Stimulated activated naive B cell treated with anti-CD40 and anti-IgM and Interleukin-4, amounts not matched to agents 10 μg/mL and 1 μg/mL and 100 μg/mL, for 72 hours (primary cell): ENCODE data around the gene BGN.

Experiments used
- ATAC-seq, 2 donors: fragments of 150-1000 bp; cut with Tn5 transposase; replicated peaks; 2 replicates each; pipeline ENCODE4 v1.10.0; 2021; ENCODE audit warnings: moderate library complexity in 1 of 2
- DNase-seq: peaks from one replicate; pipeline ENCODE4 v3.0.0; 2021
- H3K27ac Mint-ChIP-seq: one replicate; pipeline ENCODE4 v1.8.0; 2022; ENCODE audit warnings: mild to moderate bottlenecking, mixed read lengths
- H3K27me3 Mint-ChIP-seq, 2 donors: one replicate each; pipeline ENCODE4 v1.8.0; 2022; ENCODE audit warnings: mixed read lengths in 2 of 2
- H3K36me3 Mint-ChIP-seq, 2 donors: one replicate each; pipeline ENCODE4 v1.8.0; 2022; ENCODE audit warnings: mixed read lengths in 2 of 2, mild to moderate bottlenecking in 1 of 2
- H3K4me1 Mint-ChIP-seq, 2 donors: one replicate each; pipeline ENCODE4 v1.8.0; 2022; ENCODE audit warnings: mixed read lengths in 2 of 2, mild to moderate bottlenecking in 1 of 2
- H3K4me3 Mint-ChIP-seq, 2 donors: one replicate each; pipeline ENCODE4 v1.8.0; 2022; ENCODE audit warnings: mild to moderate bottlenecking in 2 of 2, mixed read lengths in 2 of 2, moderate library complexity in 1 of 2
- H3K9me3 Mint-ChIP-seq, 2 donors: one replicate each; pipeline ENCODE4 v1.8.0; 2022; ENCODE audit warnings: mixed read lengths in 2 of 2, mild to moderate bottlenecking in 1 of 2

The BGN gene

GRCh38 chrX:153499341-153499740, 4.6 kb downstream of the BGN start:
- H3K4me3 Mint-ChIP-seq: no peak overlapping the region
- H3K9me3 Mint-ChIP-seq: peaks cover 0 to 8% of the 10 kb centered on the region in 2 donors
- H3K36me3 Mint-ChIP-seq: no peaks in the 10 kb centered on the region
- no peak overlapping the region for H3K27ac Mint-ChIP-seq
- H3K27me3 Mint-ChIP-seq: peaks cover 11 to 20% of the 10 kb centered on the region in 2 donors
- H3K4me1 Mint-ChIP-seq: peaks cover 3 to 6% of the 10 kb centered on the region in 2 donors
- ATAC-seq: no peak
- no peak for DNase-seq

- Mint-ChIP-seq H3K27ac (no peak overlapping the region), H3K9me3 (peaks cover 0 to 8% of the 10 kb centered on the region in 2 donors), H3K27me3 (peaks cover 12 to 17% of the 10 kb centered on the region in 2 donors), H3K4me1 (peaks cover 3 to 5% of the 10 kb centered on the region in 2 donors), H3K4me3 (no peak overlapping the region), H3K36me3 (no peaks in the 10 kb centered on the region)
- DNase-seq: no peak
- no peak for ATAC-seq
Observed at GRCh38 chrX:153499876-153500275, 5.1 kb downstream of the BGN start.

GRCh38 chrX:153500676-153501280, 6.0 kb downstream of the BGN start:
- Mint-ChIP-seq H3K4me1 (peaks cover 0 to 3% of the 10 kb centered on the region in 2 donors), H3K36me3 (no peaks in the 10 kb centered on the region), H3K9me3 (peaks cover 0 to 8% of the 10 kb centered on the region in 2 donors), H3K27ac (no peak overlapping the region), H3K27me3 (peaks cover 8 to 11% of the 10 kb centered on the region in 2 donors), H3K4me3 (no peak overlapping the region)
- DNase-seq: no peak
- ATAC-seq: no peak

- Mint-ChIP-seq H3K36me3 (no peaks in the 10 kb centered on the region), H3K4me3 (no peak overlapping the region), H3K27ac (no peak overlapping the region), H3K27me3 (peaks cover 6 to 11% of the 10 kb centered on the region in 2 donors), H3K4me1 (peaks cover 0 to 3% of the 10 kb centered on the region in 2 donors), H3K9me3 (peaks cover 0 to 8% of the 10 kb centered on the region in 2 donors)
- DNase-seq (no peak), ATAC-seq (no peak)
Observed at GRCh38 chrX:153501530-153501929, 6.8 kb downstream of the BGN start.

GRCh38 chrX:153502131-153502530, 7.4 kb downstream of the BGN start:
- DNase-seq: no peak
- peaks cover 2 to 3% of the 10 kb centered on the region in 2 donors for H3K4me1 Mint-ChIP-seq
- no peak for ATAC-seq
- no peaks in the 10 kb centered on the region for H3K36me3 Mint-ChIP-seq
- H3K27me3 Mint-ChIP-seq: peaks cover 11 to 16% of the 10 kb centered on the region in 2 donors
- no peak overlapping the region for H3K27ac Mint-ChIP-seq
- H3K9me3 Mint-ChIP-seq: peaks cover 0 to 8% of the 10 kb centered on the region in 2 donors
- H3K4me3 Mint-ChIP-seq: no peak overlapping the region

GRCh38 chrX:153502796-153503195, 8.0 kb downstream of the BGN start:
- no peaks in the 10 kb centered on the region for H3K36me3 Mint-ChIP-seq
- H3K27ac Mint-ChIP-seq: no peak overlapping the region
- H3K27me3 Mint-ChIP-seq: peaks cover 9 to 15% of the 10 kb centered on the region in 2 donors
- DNase-seq: no peak
- no peak overlapping the region for H3K4me3 Mint-ChIP-seq
- ATAC-seq: no peak
- peaks cover 4 to 7% of the 10 kb centered on the region in 2 donors for H3K4me1 Mint-ChIP-seq
- peaks cover 0 to 8% of the 10 kb centered on the region in 2 donors for H3K9me3 Mint-ChIP-seq

GRCh38 chrX:153504445-153505016, 9.8 kb downstream of the BGN start:
- no peak overlapping the region for H3K4me3 Mint-ChIP-seq
- H3K27me3 Mint-ChIP-seq: peaks cover 5 to 16% of the 10 kb centered on the region in 2 donors
- DNase-seq (no peak), ATAC-seq (no peak)
- peaks cover 7 to 9% of the 10 kb centered on the region in 2 donors for H3K4me1 Mint-ChIP-seq
- H3K27ac Mint-ChIP-seq: no peak overlapping the region
- peaks cover 0 to 1% of the 10 kb centered on the region in 2 donors for H3K36me3 Mint-ChIP-seq
- H3K9me3 Mint-ChIP-seq: peaks cover 0 to 8% of the 10 kb centered on the region in 2 donors

- ATAC-seq: no peak
Observed at GRCh38 chrX:153505361-153505760, 10.6 kb downstream of the BGN start.

GRCh38 chrX:153507484-153508178, 12.9 kb downstream of the BGN start:
- Mint-ChIP-seq H3K4me3 (peak overlapping the region in 1 of 2 donors; percentile 56), H3K9me3 (no peaks in the 10 kb centered on the region), H3K27ac (no peak overlapping the region), H3K4me1 (peaks cover 3 to 9% of the 10 kb centered on the region in 2 donors), H3K27me3 (peaks cover 5 to 16% of the 10 kb centered on the region in 2 donors), H3K36me3 (peaks cover 0 to 1% of the 10 kb centered on the region in 2 donors)
- DNase-seq (peak; percentile 67), ATAC-seq (peak; percentile 99)

More at GRCh38 chrX:153505361-153505760, 10.6 kb downstream of the BGN start:
- Mint-ChIP-seq H3K27ac (no peak overlapping the region), H3K36me3 (peaks cover 0 to 1% of the 10 kb centered on the region in 2 donors), H3K27me3 (peaks cover 5 to 16% of the 10 kb centered on the region in 2 donors), H3K4me1 (peaks cover 7 to 9% of the 10 kb centered on the region in 2 donors), H3K4me3 (no peak overlapping the region), H3K9me3 (peaks cover 0 to 7% of the 10 kb centered on the region in 2 donors)
- no peak for DNase-seq

- Mint-ChIP-seq H3K27me3 (peaks cover 5 to 16% of the 10 kb centered on the region in 2 donors), H3K9me3 (no peaks in the 10 kb centered on the region), H3K4me1 (peaks cover 3 to 9% of the 10 kb centered on the region in 2 donors), H3K36me3 (peaks cover 0 to 1% of the 10 kb centered on the region in 2 donors), H3K4me3 (no peak overlapping the region), H3K27ac (no peak overlapping the region)
- ATAC-seq (no peak), DNase-seq (no peak)
Observed at GRCh38 chrX:153509592-153509991, 14.8 kb downstream of the BGN start.

GRCh38 chrX:153510383-153510782, 15.6 kb downstream of the BGN start:
- H3K4me3 Mint-ChIP-seq: no peak overlapping the region
- peaks cover 5 to 10% of the 10 kb centered on the region in 2 donors for H3K27me3 Mint-ChIP-seq
- H3K36me3 Mint-ChIP-seq: peaks cover 0 to 1% of the 10 kb centered on the region in 2 donors
- no peak overlapping the region for H3K27ac Mint-ChIP-seq
- no peaks in the 10 kb centered on the region for H3K9me3 Mint-ChIP-seq
- DNase-seq (no peak), ATAC-seq (no peak)
- H3K4me1 Mint-ChIP-seq: peaks cover 3 to 9% of the 10 kb centered on the region in 2 donors

GRCh38 chrX:153511784-153512500, 17.2 kb downstream of the BGN start:
- Mint-ChIP-seq H3K36me3 (peaks cover 0 to 1% of the 10 kb centered on the region in 2 donors), H3K27ac (no peak overlapping the region), H3K4me1 (peaks cover 8 to 9% of the 10 kb centered on the region in 2 donors), H3K27me3 (peaks cover 12 to 13% of the 10 kb centered on the region in 2 donors), H3K4me3 (no peak overlapping the region), H3K9me3 (no peaks in the 10 kb centered on the region)
- DNase-seq (no peak), ATAC-seq (no peak)

- Mint-ChIP-seq H3K27ac (no peak overlapping the region), H3K9me3 (no peaks in the 10 kb centered on the region), H3K4me1 (peaks cover 5 to 8% of the 10 kb centered on the region in 2 donors), H3K4me3 (no peak overlapping the region), H3K27me3 (peaks cover 11 to 14% of the 10 kb centered on the region in 2 donors), H3K36me3 (peaks cover 0 to 1% of the 10 kb centered on the region in 2 donors)
- DNase-seq: no peak
- no peak for ATAC-seq
Observed at GRCh38 chrX:153512501-153512893, 17.7 kb downstream of the BGN start.

GRCh38 chrX:153513265-153513664, 18.5 kb downstream of the BGN start:
- H3K9me3 Mint-ChIP-seq: no peaks in the 10 kb centered on the region
- peaks cover 13 to 17% of the 10 kb centered on the region in 2 donors for H3K27me3 Mint-ChIP-seq
- peaks cover 0 to 1% of the 10 kb centered on the region in 2 donors for H3K36me3 Mint-ChIP-seq
- ATAC-seq: no peak
- no peak overlapping the region for H3K27ac Mint-ChIP-seq
- H3K4me3 Mint-ChIP-seq: no peak overlapping the region
- H3K4me1 Mint-ChIP-seq: peaks cover 2 to 4% of the 10 kb centered on the region in 2 donors
- DNase-seq: no peak
